ENCODE measurements around the gene TRPC4AP. TPM values are rescaled to one million over a fixed set of nuclear protein-coding genes. Genes with fewer than 3 reads are reported as not detected.
A peak's percentile ranks its signal among the peaks of the same experiment; 100 is the strongest.

TRPC4AP gene
- total RNA-seq, 1 donor from 2014 or later: 60.2 TPM

- peaks cover 19% of the 10 kb centered on the region for H3K36me3 Mint-ChIP-seq (ENCODE audit: low read depth)
- ChIA-PET CTCF (no interaction called here), POLR2A (no interaction called here)
- no peak overlapping the region for H3K4me3 Mint-ChIP-seq
- TF ChIP-seq CTCF (IDR thresholded peaks at IDR 0.05): no peak
- no peak for DNase-seq
- intact Hi-C loops (cut with micrococcal nuclease): no loop called here
- ATAC-seq (ENCODE audit: low read depth): no peak
- H3K27ac Mint-ChIP-seq: no peak overlapping the region
- no peaks in the 10 kb centered on the region for H3K4me1 Mint-ChIP-seq
- no peaks in the 10 kb centered on the region for H3K27me3 Mint-ChIP-seq
- no peaks in the 10 kb centered on the region for H3K9me3 Mint-ChIP-seq
Measured at GRCh38 chr20:35106827-35107380, 14.3 kb upstream of the TRPC4AP start.

- H3K4me3 Mint-ChIP-seq: no peak overlapping the region
- H3K27ac Mint-ChIP-seq: no peak overlapping the region
- ChIA-PET CTCF (interaction anchor here (1.3 kb wide), 1 partner anchor 8 kb away, joined by 3 read pairs; no protein-coding TSS in a partner anchor), POLR2A (interaction anchor here (0.6 kb wide), 1 partner anchor 8 kb away, joined by 7 read pairs; no protein-coding TSS in a partner anchor)
- no peaks in the 10 kb centered on the region for H3K9me3 Mint-ChIP-seq
- peaks cover 5% of the 10 kb centered on the region for H3K36me3 Mint-ChIP-seq (ENCODE audit: low read depth)
- intact Hi-C loops (cut with micrococcal nuclease): no loop called here
- DNase-seq: no peak
- no peaks in the 10 kb centered on the region for H3K27me3 Mint-ChIP-seq
- TF ChIP-seq CTCF (IDR thresholded peaks at IDR 0.05): no peak
- peaks cover 2% of the 10 kb centered on the region for H3K4me1 Mint-ChIP-seq
- no peak for ATAC-seq (ENCODE audit: low read depth)
Measured at GRCh38 chr20:35104685-35105295, 12.2 kb upstream of the TRPC4AP start.

- H3K36me3 Mint-ChIP-seq (ENCODE audit: low read depth): no peaks in the 10 kb centered on the region
- no peak for TF ChIP-seq CTCF (IDR thresholded peaks at IDR 0.05)
- no peak overlapping the region for H3K27ac Mint-ChIP-seq
- CTCF ChIA-PET: no interaction called here
- ATAC-seq (ENCODE audit: low read depth) (no peak), DNase-seq (no peak)
- POLR2A ChIA-PET: no interaction called here
- peaks cover 2% of the 10 kb centered on the region for H3K4me1 Mint-ChIP-seq
- intact Hi-C loops (cut with micrococcal nuclease): no loop called here
- H3K27me3 Mint-ChIP-seq: no peaks in the 10 kb centered on the region
- H3K9me3 Mint-ChIP-seq: no peaks in the 10 kb centered on the region
- no peak overlapping the region for H3K4me3 Mint-ChIP-seq
Measured at GRCh38 chr20:35101620-35102019, 9.0 kb upstream of the TRPC4AP start.

GRCh38 chr20:35093267-35093884 is 769 bp upstream of the TRPC4AP start:
- no peak for ATAC-seq (ENCODE audit: low read depth)
- no peaks in the 10 kb centered on the region for H3K27me3 Mint-ChIP-seq
- TF ChIP-seq CTCF (IDR thresholded peaks at IDR 0.05): no peak
- intact Hi-C loops (cut with micrococcal nuclease): loop anchor here (2.0 to 5.0 kb wide), 6 partner anchors 139 to 1283 kb away; partner anchors contain the start of genes CHMP4B, GSS, MYH7B and NCOA6
- POLR2A ChIA-PET: interaction anchor here (1.5 to 1.7 kb wide), 2 partner anchors 23 to 649 kb away, joined by 6 read pairs; partner anchors contain the start of gene RBM39
- no peak for DNase-seq
- no peaks in the 10 kb centered on the region for H3K9me3 Mint-ChIP-seq
- peaks cover 42% of the 10 kb centered on the region for H3K4me1 Mint-ChIP-seq
- peak overlapping the region; percentile 91 for H3K27ac Mint-ChIP-seq
- H3K4me3 Mint-ChIP-seq: peak overlapping the region; percentile 95
- CTCF ChIA-PET: interaction anchor here (4.1 kb wide), 1 partner anchor 116 kb away, joined by 37 read pairs; no protein-coding TSS in a partner anchor
- peaks cover 9% of the 10 kb centered on the region for H3K36me3 Mint-ChIP-seq (ENCODE audit: low read depth)
